A673 (cell line): ENCODE measurements around the gene EXOC6B. TPM values are rescaled to one million over a fixed set of nuclear protein-coding genes. Genes with fewer than 3 reads are reported as not detected.
A peak's percentile ranks its signal among the peaks of the same experiment; 100 is the strongest.

ENCODE experiments used
- BruUV-seq: library from RNA; stranded (reverse); fragments of 400-500 nt; replicated peaks from 2 replicates; lab custom pipeline; 2021; lab: Mats Ljungman, UMichigan
- CTCF ChIA-PET: fragments of 300-600 bp; sonication (Branson Sonifier 250); formaldehyde crosslinking; loops from one replicate; lab custom pipeline; 2022; ENCODE audit warnings: antibody characterized with exemption; lab: Charles Lee
- POLR2A ChIA-PET: fragments of 300-600 bp; sonication (Branson Sonifier 250); formaldehyde crosslinking; loops from one replicate; lab custom pipeline; 2022; ENCODE audit warnings: antibody characterized with exemption; ENCODE audit not compliant: low non-redundant PET; lab: Charles Lee
- DNase-seq: peaks from one replicate; pipeline ENCODE4 v3.0.0-alpha.2; 2015; ENCODE audit warnings: low spot score
- H3K27ac ChIP-seq: fragments of 200-600 bp; sonication (generic); 2 replicates; pipeline ENCODE4 v1.5.1; 2016; ENCODE audit warnings: mixed run types, low read depth, mild to moderate bottlenecking, mixed read lengths, antibody characterized with exemption, low read length; ENCODE audit not compliant: poor library complexity, severe bottlenecking
- H3K27me3 ChIP-seq: fragments of 200-600 bp; sonication (generic); replicated peaks from 2 replicates; pipeline ENCODE4 v1.6.1; 2017; ENCODE audit warnings: mixed run types, low read depth, mild to moderate bottlenecking, mixed read lengths, antibody characterized with exemption, low read length; ENCODE audit not compliant: insufficient read depth, poor library complexity
- H3K36me3 ChIP-seq: fragments of 200-600 bp; sonication (generic); 2 replicates; pipeline ENCODE4 v1.6.1; 2016; ENCODE audit warnings: mixed run types, mild to moderate bottlenecking, mixed read lengths, antibody characterized with exemption, low read length; ENCODE audit not compliant: insufficient read depth, poor library complexity, severe bottlenecking
- H3K4me1 ChIP-seq: fragments of 200-600 bp; sonication (generic); 2 replicates; pipeline ENCODE4 v1.6.1; 2017; ENCODE audit warnings: mixed run types, mild to moderate bottlenecking, mixed read lengths, antibody characterized with exemption, low read length; ENCODE audit not compliant: insufficient read depth, poor library complexity, severe bottlenecking
- H3K4me3 ChIP-seq: fragments of 200-600 bp; sonication (generic); 2 replicates; pipeline ENCODE4 v1.5.1; 2016; ENCODE audit warnings: low read depth, mixed run types, mild to moderate bottlenecking, mixed read lengths, low read length; ENCODE audit not compliant: poor library complexity, severe bottlenecking
- H3K9me3 ChIP-seq: fragments of 200-600 bp; sonication (generic); 2 replicates; pipeline ENCODE4 v1.6.1; 2016; ENCODE audit warnings: mixed run types, low read depth, mild to moderate bottlenecking, mixed read lengths, antibody characterized with exemption, low read length; ENCODE audit not compliant: poor library complexity, severe bottlenecking
- CTCF ChIP-seq: fragments of 300-800, 200-600 bp; sonication (generic); conservative IDR thresholded peaks from 2 replicates; pipeline ENCODE4 v1.5.1; 2017; ENCODE audit warnings: low read depth, mild to moderate bottlenecking, antibody characterized with exemption, low read length, moderate library complexity, mixed read lengths
- EZH2 ChIP-seq: fragments of 200-600 bp; sonication (generic); IDR thresholded peaks from 2 replicates; pipeline ENCODE4 v1.6.1; 2017; ENCODE audit warnings: borderline replicate concordance, low read depth, mild to moderate bottlenecking, mixed read lengths, antibody characterized with exemption, low read length; ENCODE audit not compliant: poor library complexity, severe bottlenecking
- intact Hi-C: fragments of 100-400 bp; cut with micrococcal nuclease; formaldehyde crosslinking; loops from one replicate; pipeline ENCODE4 v1.10.0; 2022; ENCODE audit not compliant: unreplicated experiment
- total RNA-seq: library from RNA; stranded (reverse); gene quantifications from 2 replicates; pipeline ENCODE4 v1.2.3, GENCODE V29; 2021

EXOC6B gene
- total RNA-seq, 1 experiment from 2014 or later, result 138 TPM

GRCh38 chr2:72526623-72527022 is 299.2 kb downstream of the EXOC6B start:
- peak overlapping the region; percentile 85 for H3K27ac ChIP-seq
- H3K36me3 ChIP-seq, result no peaks in the 10 kb centered on the region
- no peak for DNase-seq
- ChIA-PET CTCF (interaction anchor here (0.6 kb wide), 1 partner anchor 329 kb away, joined by 4 read pairs; no protein-coding TSS in a partner anchor), POLR2A (no interaction called here)
- H3K9me3 ChIP-seq, result no peaks in the 10 kb centered on the region
- H3K4me3 ChIP-seq, result no peak overlapping the region
- TF ChIP-seq CTCF (no peak), EZH2 (no peak)
- BruUV-seq, result no TSS peak
- no peaks in the 10 kb centered on the region for H3K27me3 ChIP-seq
- peaks cover 47% of the 10 kb centered on the region for H3K4me1 ChIP-seq
- intact Hi-C loops, result no loop called here

- BruUV-seq, result no TSS peak
- ChIA-PET CTCF (interaction anchor here (0.6 to 0.9 kb wide), 2 partner anchors 374 to 653 kb away, joined by 3 to 4 read pairs; no protein-coding TSS in a partner anchor), POLR2A (interaction anchor here (0.7 kb wide), 1 partner anchor 10 kb away, joined by 15 read pairs; no protein-coding TSS in a partner anchor)
- Histone ChIP-seq H3K27me3 (no peaks in the 10 kb centered on the region), H3K4me3 (no peak overlapping the region), H3K36me3 (no peaks in the 10 kb centered on the region), H3K27ac (peak overlapping the region; percentile 85), H3K9me3 (peaks cover 7% of the 10 kb centered on the region), H3K4me1 (peaks cover 54% of the 10 kb centered on the region)
- intact Hi-C loops, result no loop called here
- peak; percentile 88 for DNase-seq
- TF ChIP-seq CTCF, result peak; percentile 41; the same call in 1 of the 2 replicates
- TF ChIP-seq EZH2, result no peak
These were observed 301.8 kb downstream of the EXOC6B start for GRCh38 chr2:72524071-72524470.

GRCh38 chr2:72515696-72516095 is 310.1 kb downstream of the EXOC6B start:
- BruUV-seq, result no TSS peak

More at GRCh38 chr2:72515696-72516095, 310.1 kb downstream of the EXOC6B start:
- Histone ChIP-seq H3K27me3 (no peaks in the 10 kb centered on the region), H3K36me3 (no peaks in the 10 kb centered on the region), H3K4me1 (peaks cover 40% of the 10 kb centered on the region), H3K9me3 (no peaks in the 10 kb centered on the region), H3K4me3 (peak overlapping the region; percentile 50), H3K27ac (peak overlapping the region; percentile 99)
- peak; percentile 97 for DNase-seq
- CTCF ChIA-PET, result no interaction called here
- POLR2A ChIA-PET, result interaction anchor here (0.6 kb wide), 1 partner anchor 61 kb away, joined by 3 read pairs; no protein-coding TSS in a partner anchor
- intact Hi-C loops, result loop anchor here (10.0 kb wide), 1 partner anchor 321 kb away; no protein-coding TSS in a partner anchor
- no peak for TF ChIP-seq CTCF
- no peak for TF ChIP-seq EZH2
